K562 (cell line): Measurements from ENCODE around the gene CYP4F3.

Experiments
- CHD1 ChIP-seq: fragments of 200-600 bp; sonication (generic); IDR thresholded peaks from one replicate; pipeline ENCODE4 v1.6.1; 2012; ENCODE audit warnings: mild to moderate bottlenecking, moderate library complexity, low read length, inconsistent platforms
- CTCF ChIP-seq, 3 experiments: IDR thresholded peaks in 2 of 3; conservative IDR thresholded peaks in 1 of 3; 2 replicates each; pipeline ENCODE4 v1.5.1; 2011 to 2012; ENCODE audit warnings: low read length in 3 of 3, mild to moderate bottlenecking in 3 of 3, control low read depth in 2 of 3, improper control_type of control experiment in 1 of 3, inconsistent platforms in 1 of 3, low read depth in 1 of 3, mixed read lengths in 1 of 3, moderate library complexity in 1 of 3; ENCODE audit not compliant: insufficient read depth in 2 of 3
- MAX ChIP-seq: sonication (generic); formaldehyde crosslinking; IDR thresholded peaks from 2 replicates; pipeline ENCODE4 v1.9.0; 2022; ENCODE audit warnings: mild to moderate bottlenecking, missing genetic modification reagents
- PREB ChIP-seq: sonication (generic); formaldehyde crosslinking; IDR thresholded peaks from 2 replicates; pipeline ENCODE4 v1.8.1; 2023; ENCODE audit warnings: mild to moderate bottlenecking, missing genetic modification reagents
- RBM15 ChIP-seq: fragments of 200-400 bp; formaldehyde crosslinking; IDR thresholded peaks from 2 replicates; pipeline ENCODE4 v1.6.1; 2018; ENCODE audit warnings: mild to moderate bottlenecking, low read length, moderate library complexity; ENCODE audit not compliant: insufficient read depth
- RNF219 ChIP-seq: fragments of 250-450 bp; sonication (Bioruptor Pico); IDR thresholded peaks from 2 replicates; pipeline ENCODE4 v1.5.0; 2022; ENCODE audit warnings: mild to moderate bottlenecking
- SIRT6 ChIP-seq: IDR thresholded peaks from one replicate; pipeline ENCODE4 v1.6.1; 2012; ENCODE audit warnings: low read depth, mild to moderate bottlenecking, control low read depth, inconsistent platforms, low read length, moderate library complexity
- STAT6 ChIP-seq: sonication (generic); formaldehyde crosslinking; IDR thresholded peaks from 2 replicates; pipeline ENCODE4 v1.8.1; 2023; ENCODE audit warnings: mild to moderate bottlenecking, missing genetic modification reagents
- TCF7 ChIP-seq: sonication (generic); IDR thresholded peaks from 2 replicates; pipeline ENCODE4 v1.6.1; 2016; ENCODE audit warnings: antibody characterized with exemption, borderline replicate concordance
- ZKSCAN8 ChIP-seq: fragments of 200-800 bp; sonication (Bioruptor generic); IDR thresholded peaks from 2 replicates; pipeline ENCODE4 v1.6.1; 2016; ENCODE audit warnings: missing genetic modification characterization, missing compliant biosample characterization
- ZNF121 ChIP-seq: sonication (generic); formaldehyde crosslinking; conservative IDR thresholded peaks from 2 replicates; pipeline ENCODE4 v1.8.0; 2022; ENCODE audit warnings: missing genetic modification reagents

GRCh38 chr19:15640294-15640903, at the start of gene CYP4F3:
- no peak for TF ChIP-seq CTCF (IDR thresholded peaks at IDR 0.05 in 2 of 3, conservative IDR thresholded peaks at IDR 0.05 in 1 of 3; ENCODE audit: insufficient read depth in 2 of 3, low read depth in 1 of 3, low read length in 3 of 3)
- no peak for TF ChIP-seq SIRT6
- no peak for TF ChIP-seq PREB (CRISPR knock-in tag)
- no peak for TF ChIP-seq MAX (CRISPR knock-in tag)
- no peak for TF ChIP-seq CHD1
- no peak for TF ChIP-seq STAT6 (CRISPR knock-in tag)
- TF ChIP-seq ZKSCAN8 (CRISPR knock-in tag) = no peak
- no peak for TF ChIP-seq RBM15
- TF ChIP-seq ZNF121 = no peak
- TF ChIP-seq TCF7 = no peak
- no peak for TF ChIP-seq RNF219 (CRISPR knock-in tag)
